MM.1S (cell line): ENCODE results near the gene TMEM175.

ENCODE experiments used
- DNase-seq: peaks from one replicate; pipeline ENCODE4 v3.0.0-alpha.2; 2015
- H2AFZ ChIP-seq: fragments of 300-600 bp; sonication (generic); 2 replicates; pipeline ENCODE4 v1.6.0; 2016; ENCODE audit warnings: antibody characterized with exemption, low read length
- H3F3A ChIP-seq: fragments of 300-600 bp; sonication (generic); 2 replicates; pipeline ENCODE4 v1.6.1; 2016; ENCODE audit warnings: mild to moderate bottlenecking, antibody characterized with exemption, low read length, moderate library complexity, mixed read lengths; ENCODE audit not compliant: insufficient read depth
- H3K27ac ChIP-seq: fragments of 300-600 bp; sonication (generic); 2 replicates; pipeline ENCODE4 v1.5.1; 2016; ENCODE audit warnings: mild to moderate bottlenecking, low read length
- H3K27me3 ChIP-seq: fragments of 300-600 bp; sonication (generic); replicated peaks from 2 replicates; pipeline ENCODE4 v1.6.0; 2016; ENCODE audit warnings: low read length; ENCODE audit not compliant: insufficient read depth
- H3K36me3 ChIP-seq: fragments of 300-600 bp; sonication (generic); replicated peaks from 2 replicates; pipeline ENCODE4 v1.6.1; 2016; ENCODE audit warnings: mild to moderate bottlenecking, low read length, mixed read lengths; ENCODE audit not compliant: insufficient read depth
- H3K4me1 ChIP-seq: fragments of 300-600 bp; sonication (generic); 2 replicates; pipeline ENCODE4 v1.6.1; 2016; ENCODE audit warnings: low read length, mixed read lengths
- H3K4me2 ChIP-seq: fragments of 300-600 bp; sonication (generic); 2 replicates; pipeline ENCODE4 v1.6.0; 2016; ENCODE audit warnings: low read depth, low read length
- H3K4me3 ChIP-seq: fragments of 300-600 bp; sonication (generic); 2 replicates; pipeline ENCODE4 v1.5.1; 2016; ENCODE audit warnings: low read length, mixed read lengths
- H3K79me2 ChIP-seq: fragments of 300-600 bp; sonication (generic); 2 replicates; pipeline ENCODE4 v1.6.1; 2016; ENCODE audit warnings: mixed run types, low read length, mixed read lengths
- H3K9ac ChIP-seq: fragments of 300-600 bp; sonication (generic); 2 replicates; pipeline ENCODE4 v1.6.1; 2016; ENCODE audit warnings: low read length, mixed read lengths
- H3K9me2 ChIP-seq: fragments of 300-600 bp; sonication (generic); replicated peaks from 2 replicates; pipeline ENCODE4 v1.6.1; 2016; ENCODE audit warnings: mild to moderate bottlenecking, low read length, mixed read lengths; ENCODE audit not compliant: insufficient read depth
- H3K9me3 ChIP-seq: fragments of 300-600 bp; sonication (generic); replicated peaks from 2 replicates; pipeline ENCODE4 v1.6.1; 2016; ENCODE audit warnings: mild to moderate bottlenecking, low read length, mixed read lengths; ENCODE audit not compliant: insufficient read depth
- H4K20me1 ChIP-seq: fragments of 300-600 bp; sonication (generic); 2 replicates; pipeline ENCODE4 v1.6.1; 2016; ENCODE audit warnings: mild to moderate bottlenecking, low read length, moderate library complexity, mixed read lengths; ENCODE audit not compliant: insufficient read depth
- CTCF ChIP-seq: fragments of 300-600 bp; sonication (generic); IDR thresholded peaks from 2 replicates; pipeline ENCODE4 v1.5.1; 2016; ENCODE audit warnings: antibody characterized with exemption, low read length, mixed read lengths
- EZH2 ChIP-seq: fragments of 300-600 bp; sonication (generic); optimal IDR thresholded peaks from 2 replicates; pipeline ENCODE3; 2017; ENCODE audit warnings: low read depth, mild to moderate bottlenecking, antibody characterized with exemption, low read length, mixed read lengths
- EZH2phosphoT487 ChIP-seq: fragments of 300-600 bp; sonication (generic); IDR thresholded peaks from 2 replicates; pipeline ENCODE4 v1.6.1; 2018; ENCODE audit warnings: antibody characterized with exemption, low read length

TMEM175 gene

GRCh38 chr4:884259-884658 lies 48.0 kb upstream of the TMEM175 start:
- Histone ChIP-seq H2AFZ (no peak overlapping the region), H3K4me3 (no peak overlapping the region), H3K27ac (no peak overlapping the region), H3K9me3 (no peaks in the 10 kb centered on the region), H3K27me3 (no peaks in the 10 kb centered on the region), H3K9me2 (no peaks in the 10 kb centered on the region), H3F3A (no peaks in the 10 kb centered on the region), H3K36me3 (no peaks in the 10 kb centered on the region; the same call in 1 of the 2 replicates), H3K4me1 (no peaks in the 10 kb centered on the region), H3K4me2 (no peak overlapping the region), H4K20me1 (no peaks in the 10 kb centered on the region), H3K79me2 (no peaks in the 10 kb centered on the region), H3K9ac (no peak overlapping the region)
- no peak for DNase-seq
- TF ChIP-seq EZH2 = no peak
- TF ChIP-seq CTCF = no peak
- no peak for TF ChIP-seq EZH2phosphoT487

GRCh38 chr4:884896-885295 lies 47.4 kb upstream of the TMEM175 start:
- Histone ChIP-seq H3K4me3 (no peak overlapping the region), H4K20me1 (no peaks in the 10 kb centered on the region), H3K79me2 (no peaks in the 10 kb centered on the region), H2AFZ (no peak overlapping the region), H3K27me3 (no peaks in the 10 kb centered on the region), H3K36me3 (no peaks in the 10 kb centered on the region; the same call in 1 of the 2 replicates), H3K9me2 (no peaks in the 10 kb centered on the region), H3K4me2 (no peak overlapping the region), H3K9ac (no peak overlapping the region), H3K4me1 (no peaks in the 10 kb centered on the region), H3K27ac (no peak overlapping the region), H3F3A (no peaks in the 10 kb centered on the region), H3K9me3 (no peaks in the 10 kb centered on the region)
- TF ChIP-seq CTCF (no peak), EZH2phosphoT487 (no peak), EZH2 (no peak)
- DNase-seq = no peak

DNA sequence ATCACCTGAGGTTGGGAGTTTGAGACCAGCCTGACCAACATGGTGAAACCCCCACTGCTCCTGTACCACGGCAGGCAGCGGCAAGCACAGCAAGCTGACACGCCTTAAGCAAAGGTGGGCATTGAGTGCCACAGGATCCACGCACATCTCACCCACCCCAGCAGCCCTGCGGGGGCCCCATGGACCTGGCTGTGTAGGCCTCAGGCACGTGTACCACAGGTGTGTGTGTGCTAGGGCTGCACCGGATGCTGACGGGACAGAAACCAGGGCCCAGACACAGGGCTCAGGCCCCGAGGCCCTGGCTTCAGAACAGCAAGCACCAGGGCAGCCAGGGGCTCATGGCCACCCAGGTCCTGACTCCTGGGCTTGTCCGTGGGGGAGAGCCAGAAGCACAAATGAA lies 46.9 kb upstream of the TMEM175 start:
- Histone ChIP-seq H3K9ac (no peak overlapping the region), H3K9me2 (no peaks in the 10 kb centered on the region), H3K79me2 (no peaks in the 10 kb centered on the region), H3K36me3 (no peaks in the 10 kb centered on the region; the same call in 1 of the 2 replicates), H2AFZ (no peak overlapping the region), H3F3A (no peaks in the 10 kb centered on the region), H3K27me3 (no peaks in the 10 kb centered on the region), H3K9me3 (no peaks in the 10 kb centered on the region), H4K20me1 (no peaks in the 10 kb centered on the region), H3K4me3 (no peak overlapping the region), H3K27ac (no peak overlapping the region), H3K4me1 (no peaks in the 10 kb centered on the region), H3K4me2 (no peak overlapping the region)
- no peak for DNase-seq
- no peak for TF ChIP-seq EZH2

DNA sequence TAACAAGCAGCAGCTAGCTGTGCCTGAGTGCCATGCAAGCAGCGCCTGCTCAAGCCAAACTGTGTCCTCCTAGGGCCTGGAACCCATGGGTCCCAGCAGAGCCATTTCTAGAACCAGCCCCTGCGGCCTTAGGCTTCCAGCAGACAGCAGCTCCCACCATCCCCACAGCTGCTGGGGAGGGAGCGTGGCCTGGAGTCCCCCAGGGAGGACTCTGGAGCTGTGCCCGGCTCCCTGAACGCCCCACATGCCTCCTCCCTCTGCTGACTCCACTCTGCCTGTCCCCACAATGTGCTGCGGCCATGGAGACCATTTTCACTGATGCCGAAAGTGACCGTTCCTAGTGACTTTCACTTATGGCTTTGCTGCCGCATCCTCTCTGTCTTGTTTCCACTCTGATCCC lies 46.0 kb upstream of the TMEM175 start:
- Histone ChIP-seq H3K4me3 (no peak overlapping the region), H3K36me3 (no peaks in the 10 kb centered on the region; the same call in 1 of the 2 replicates)

More for the DNA sequence above, 46.0 kb upstream of the TMEM175 start:
- no peaks in the 10 kb centered on the region for H3F3A ChIP-seq
- H3K9ac ChIP-seq = no peak overlapping the region
- no peak overlapping the region for H3K4me2 ChIP-seq
- H4K20me1 ChIP-seq = no peaks in the 10 kb centered on the region
- no peaks in the 10 kb centered on the region for H3K9me3 ChIP-seq
- H3K4me1 ChIP-seq = no peaks in the 10 kb centered on the region
- H2AFZ ChIP-seq = no peak overlapping the region
- no peak for DNase-seq
- H3K27me3 ChIP-seq = no peaks in the 10 kb centered on the region
- no peak overlapping the region for H3K27ac ChIP-seq
- no peaks in the 10 kb centered on the region for H3K9me2 ChIP-seq
- H3K79me2 ChIP-seq = no peaks in the 10 kb centered on the region
- TF ChIP-seq CTCF (no peak), EZH2phosphoT487 (no peak), EZH2 (no peak)
